ENCODE measurements around the gene TMEM132D. TPM values are rescaled to one million over a fixed set of nuclear protein-coding genes. Genes with fewer than 3 reads are reported as not detected.

The TMEM132D gene
- total RNA-seq, 1 donor from 2014 or later: not detected

- DNase-seq: no peak
These were observed 371.7 kb downstream of the TMEM132D start for GRCh38 chr12:129532082-129532481.

GRCh38 chr12:129530984-129531383, 372.8 kb downstream of the TMEM132D start:
- DNase-seq: no peak

DNA sequence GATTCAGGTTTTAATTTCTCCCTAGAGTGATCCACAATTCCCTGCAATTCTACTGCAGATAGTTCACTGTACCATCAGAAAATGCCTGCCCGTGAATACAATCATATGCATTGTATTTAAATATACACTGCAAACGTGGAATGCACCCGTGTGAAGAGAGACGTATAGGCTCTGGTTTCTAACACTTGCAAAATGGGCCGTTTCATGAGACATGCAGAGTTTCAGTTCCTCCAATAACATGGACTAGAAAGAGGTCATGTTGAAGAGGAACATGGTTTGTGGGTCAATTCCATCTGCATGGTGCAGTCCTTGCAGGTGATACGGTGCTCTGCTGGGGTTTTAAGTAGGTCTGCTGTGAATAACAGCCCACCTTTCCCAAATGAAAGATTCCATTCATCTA, 373.3 kb downstream of the TMEM132D start:
- DNase-seq: no peak

GRCh38 chr12:129527506-129527905, 376.3 kb downstream of the TMEM132D start:
- DNase-seq: no peak

DNA sequence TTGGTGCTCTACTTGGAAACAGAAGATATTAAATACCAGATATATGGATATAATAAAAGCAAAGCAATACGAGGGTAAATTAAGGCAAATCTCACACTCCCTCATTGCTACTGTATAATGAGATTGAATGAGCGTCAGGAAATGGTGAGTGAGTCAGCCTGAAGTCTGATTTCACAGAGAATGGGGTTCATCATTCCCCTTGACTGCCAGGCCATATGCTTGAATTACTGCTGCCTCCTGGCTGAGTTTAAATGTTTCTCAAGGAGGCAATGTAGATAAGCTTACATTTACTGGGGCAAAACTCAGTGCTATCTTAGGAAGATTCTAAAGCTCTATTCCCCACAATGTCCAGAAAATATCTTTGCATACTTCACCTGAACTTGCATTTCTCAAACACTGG, 380.2 kb downstream of the TMEM132D start:
- DNase-seq: no peak

GRCh38 chr12:129520739-129521138, 383.1 kb downstream of the TMEM132D start:
- DNase-seq: no peak

- DNase-seq: no peak
These were observed 400.0 kb downstream of the TMEM132D start for GRCh38 chr12:129503802-129504201.

GRCh38 chr12:129496226-129496625, 407.6 kb downstream of the TMEM132D start:
- no peak for DNase-seq

DNA sequence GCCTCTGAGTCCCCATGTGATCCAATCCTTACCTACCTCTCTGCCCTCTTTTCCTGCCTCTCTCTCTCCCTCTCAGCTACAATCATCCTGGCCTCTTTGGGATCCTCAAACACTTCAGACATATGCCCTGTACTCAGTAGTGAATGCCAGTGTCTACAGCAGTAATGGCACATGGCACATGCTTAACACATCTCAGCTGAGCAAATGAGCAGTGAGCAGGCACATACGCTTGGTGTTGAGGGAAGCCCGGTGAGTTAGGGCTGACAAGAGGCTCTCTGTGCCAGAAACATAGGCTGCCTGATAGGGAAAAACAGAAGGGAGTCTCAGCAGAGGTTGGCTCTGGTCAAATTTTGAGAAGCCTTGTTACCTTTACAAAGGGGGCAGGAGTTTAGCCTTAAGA, 409.1 kb downstream of the TMEM132D start:
- no peak for DNase-seq

- no peak for DNase-seq
These were observed 409.6 kb downstream of the TMEM132D start for GRCh38 chr12:129494260-129494659.

DNA sequence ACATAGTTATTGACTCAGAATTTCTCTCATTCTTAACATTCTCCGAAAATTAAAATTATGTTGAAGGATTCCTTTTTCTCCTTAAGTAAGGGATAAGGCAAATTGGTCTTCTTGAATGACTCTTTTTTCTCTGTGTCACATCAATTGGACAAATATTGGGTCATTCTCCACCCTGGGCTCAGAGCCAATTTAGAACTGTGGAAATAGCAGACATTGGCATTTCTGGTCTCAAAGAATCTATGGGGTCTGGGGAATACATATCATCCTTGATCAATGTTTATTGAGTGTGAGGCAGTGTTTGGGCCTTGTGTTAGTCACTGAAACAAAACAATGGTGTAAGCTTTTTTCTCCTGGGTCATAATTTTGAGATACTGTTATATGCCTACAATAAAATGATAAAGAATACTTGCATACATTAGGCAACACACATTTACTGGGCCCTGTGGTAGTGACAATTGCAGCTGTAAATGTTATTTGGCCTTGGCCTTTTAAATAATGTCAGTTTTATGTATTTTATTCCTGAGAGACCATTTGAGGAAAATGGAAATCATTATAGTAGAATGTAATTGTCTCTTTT, 414.6 kb downstream of the TMEM132D start:
- no peak for DNase-seq

DNA sequence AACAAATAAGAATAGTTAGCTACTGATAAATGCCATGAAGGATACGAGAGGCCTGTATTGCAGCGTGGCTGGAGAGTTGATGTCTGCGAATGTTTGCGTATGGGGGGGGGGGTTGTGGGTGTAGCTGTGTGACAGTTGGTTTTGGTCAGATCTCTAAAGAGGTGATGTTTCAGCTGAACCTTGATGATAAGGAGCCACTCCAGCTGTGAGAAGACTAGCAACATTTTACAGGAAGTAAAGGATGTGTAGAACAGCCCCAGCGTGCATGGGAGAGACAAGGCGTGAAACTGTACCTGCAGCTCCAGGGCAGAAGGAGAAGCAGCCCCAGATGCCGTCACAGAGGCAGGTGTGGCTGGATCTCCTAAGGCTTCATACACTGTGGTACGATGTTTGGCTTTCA, 416.9 kb downstream of the TMEM132D start:
- no peak for DNase-seq

- no peak for DNase-seq
These were observed 420.5 kb downstream of the TMEM132D start for GRCh38 chr12:129483111-129483893.

GRCh38 chr12:129481921-129482320, 421.9 kb downstream of the TMEM132D start:
- no peak for DNase-seq

GRCh38 chr12:129470196-129470595, 433.6 kb downstream of the TMEM132D start:
- DNase-seq: no peak

- no peak for DNase-seq
These were observed 436.1 kb downstream of the TMEM132D start for GRCh38 chr12:129467726-129468125.

GRCh38 chr12:129467289-129467688, 436.5 kb downstream of the TMEM132D start:
- no peak for DNase-seq

- no peak for DNase-seq
These were observed 437.3 kb downstream of the TMEM132D start for GRCh38 chr12:129466499-129466898.

DNA sequence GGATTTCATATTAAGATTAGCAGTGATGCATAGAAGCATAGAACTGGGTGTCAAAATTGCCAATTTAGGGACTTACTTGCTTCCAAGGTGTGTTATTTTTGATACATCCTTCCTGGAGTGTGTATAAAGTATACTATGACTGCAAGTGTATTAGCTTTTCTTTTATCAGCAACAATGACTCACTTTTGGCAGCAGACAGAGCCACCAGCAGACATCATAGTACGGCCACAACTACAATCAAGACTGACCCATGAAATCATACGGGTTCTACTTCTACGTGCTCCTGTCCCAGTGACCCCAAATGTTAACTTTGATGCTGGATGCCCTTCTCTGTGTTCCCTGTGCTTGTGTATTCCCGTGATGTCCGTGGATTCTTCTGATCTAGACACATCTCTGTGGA, 443.9 kb downstream of the TMEM132D start:
- DNase-seq: no peak

GRCh38 chr12:129446696-129447095, 457.1 kb downstream of the TMEM132D start:
- DNase-seq: no peak

DNA sequence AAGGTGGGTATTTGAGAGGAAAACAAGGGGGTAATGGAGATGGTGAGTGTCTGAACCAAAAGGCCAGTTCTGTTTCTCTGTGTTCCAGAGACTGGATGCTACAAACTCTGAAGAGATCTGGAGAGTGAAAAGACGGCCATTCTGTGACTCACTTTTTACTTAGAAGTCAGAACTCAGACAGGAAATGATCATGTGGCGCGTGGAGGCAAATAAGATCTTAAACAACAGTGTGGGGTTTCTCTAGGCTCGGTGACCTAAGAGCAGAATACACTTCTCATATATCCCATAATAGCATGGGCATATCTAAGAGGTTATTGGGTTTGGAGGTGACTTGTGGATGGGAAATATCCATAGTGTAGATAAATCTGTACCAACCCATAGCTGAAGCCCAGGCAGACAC, 463.5 kb downstream of the TMEM132D start:
- DNase-seq: no peak

DNA sequence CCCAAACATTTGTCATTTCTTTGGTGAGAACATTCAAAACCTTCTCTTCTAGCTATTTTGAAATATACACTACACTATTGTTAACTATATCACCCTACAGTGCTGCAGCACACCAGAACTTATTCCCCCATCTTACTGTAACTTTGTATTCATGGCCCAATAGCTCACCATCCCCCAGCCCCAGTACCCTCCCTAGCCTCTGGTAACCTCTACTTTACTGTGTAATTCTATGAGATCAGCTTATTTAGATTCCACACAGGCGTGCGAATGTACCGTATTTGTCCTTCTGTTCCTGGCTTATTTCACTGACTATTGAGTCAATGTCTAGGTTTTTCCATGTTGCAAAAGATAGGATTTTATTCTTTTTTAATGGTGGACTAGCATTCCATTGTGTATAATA, 469.0 kb downstream of the TMEM132D start:
- no peak for DNase-seq

- no peak for DNase-seq
These were observed 475.4 kb downstream of the TMEM132D start for GRCh38 chr12:129428240-129428936.

- DNase-seq: peak; percentile 3
These were observed 480.7 kb downstream of the TMEM132D start for GRCh38 chr12:129423041-129423580.
